Endothelial cell of umbilical vein (primary cell): ENCODE results near the gene MESP2.

ENCODE experiments used
- EZH2 ChIP-seq: IDR thresholded peaks from 2 replicates; pipeline ENCODE4 v1.6.1; 2012; ENCODE audit warnings: borderline replicate concordance, low read depth, mild to moderate bottlenecking, moderate library complexity, low read length, inconsistent platforms; ENCODE audit not compliant: severe bottlenecking
- POLR2A ChIP-seq: IDR thresholded peaks from 2 replicates; pipeline ENCODE4 v1.6.1; 2012; ENCODE audit warnings: low read depth, mild to moderate bottlenecking, control low read depth, low read length
- TF ChIP-seq, protein P1 (sequence below), 2 donors: IDR thresholded peaks; 1 replicate in 1 of 2; 2 replicates in 1 of 2; pipeline ENCODE4 v1.5.1; 2011; ENCODE audit warnings: low read length in 2 of 2, mild to moderate bottlenecking in 2 of 2, moderate library complexity in 2 of 2, control low read depth in 1 of 2, inconsistent platforms in 1 of 2, low read depth in 1 of 2; ENCODE audit not compliant: insufficient read depth in 1 of 2; ENCODE audit errors: extremely low read depth in 1 of 2
- TF ChIP-seq, protein P2 (sequence below): IDR thresholded peaks from 2 replicates; pipeline ENCODE4 v1.6.1; 2011; ENCODE audit not compliant: insufficient read depth, insufficient read length

DNA sequence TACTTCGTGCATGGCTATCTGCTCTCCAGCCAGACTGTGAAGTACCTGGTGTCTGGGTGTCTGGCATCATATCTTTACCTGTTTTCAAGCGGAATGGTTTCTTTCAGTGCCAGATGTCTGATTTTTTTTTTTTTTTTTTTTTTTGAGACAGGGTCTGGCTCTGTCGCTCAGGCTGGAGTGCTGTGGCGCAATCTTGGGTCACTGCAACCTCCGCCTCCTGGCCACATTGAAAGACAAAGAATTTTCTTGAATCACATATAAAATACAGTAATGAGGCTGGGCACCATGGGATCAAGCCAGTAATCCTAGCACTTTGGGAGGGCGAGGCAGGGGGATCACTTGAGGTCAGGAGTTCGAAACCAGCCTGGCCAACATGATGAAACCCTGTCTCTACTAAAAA, 22.3 kb upstream of the MESP2 start:
- TF ChIP-seq, protein P1, sequence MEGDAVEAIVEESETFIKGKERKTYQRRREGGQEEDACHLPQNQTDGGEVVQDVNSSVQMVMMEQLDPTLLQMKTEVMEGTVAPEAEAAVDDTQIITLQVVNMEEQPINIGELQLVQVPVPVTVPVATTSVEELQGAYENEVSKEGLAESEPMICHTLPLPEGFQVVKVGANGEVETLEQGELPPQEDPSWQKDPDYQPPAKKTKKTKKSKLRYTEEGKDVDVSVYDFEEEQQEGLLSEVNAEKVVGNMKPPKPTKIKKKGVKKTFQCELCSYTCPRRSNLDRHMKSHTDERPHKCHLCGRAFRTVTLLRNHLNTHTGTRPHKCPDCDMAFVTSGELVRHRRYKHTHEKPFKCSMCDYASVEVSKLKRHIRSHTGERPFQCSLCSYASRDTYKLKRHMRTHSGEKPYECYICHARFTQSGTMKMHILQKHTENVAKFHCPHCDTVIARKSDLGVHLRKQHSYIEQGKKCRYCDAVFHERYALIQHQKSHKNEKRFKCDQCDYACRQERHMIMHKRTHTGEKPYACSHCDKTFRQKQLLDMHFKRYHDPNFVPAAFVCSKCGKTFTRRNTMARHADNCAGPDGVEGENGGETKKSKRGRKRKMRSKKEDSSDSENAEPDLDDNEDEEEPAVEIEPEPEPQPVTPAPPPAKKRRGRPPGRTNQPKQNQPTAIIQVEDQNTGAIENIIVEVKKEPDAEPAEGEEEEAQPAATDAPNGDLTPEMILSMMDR (IDR thresholded peaks at IDR 0.05; ENCODE audit: extremely low read depth in 1 of 2, insufficient read depth in 1 of 2, low read depth in 1 of 2, low read length in 2 of 2) = no peak
- TF ChIP-seq POLR2A = no peak
- no peak for TF ChIP-seq EZH2
- TF ChIP-seq, protein P2, sequence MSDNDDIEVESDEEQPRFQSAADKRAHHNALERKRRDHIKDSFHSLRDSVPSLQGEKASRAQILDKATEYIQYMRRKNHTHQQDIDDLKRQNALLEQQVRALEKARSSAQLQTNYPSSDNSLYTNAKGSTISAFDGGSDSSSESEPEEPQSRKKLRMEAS = no peak
